Dermis blood vessel endothelial cell (primary cell): Measurements from ENCODE around the gene CFLAR. TPM values are rescaled to one million over a fixed set of nuclear protein-coding genes. Genes with fewer than 3 reads are reported as not detected.
"Not testable (repeated sequence)": the region's sequence is repeated elsewhere in the genome, so short reads cannot be mapped to it uniquely, and the experiment has no call there.

ENCODE experiments used
- DNase-seq: peaks from one replicate; pipeline ENCODE4 v3.0.0; 2010
- total RNA-seq: library from RNA; depleted of rRNA; stranded (reverse); fragments of >200 nt; gene quantifications from 2 replicates; pipeline ENCODE4 v1.2.3, GENCODE V29; 2014

Gene CFLAR
- total RNA-seq, 1 donor from 2014 or later = 316 TPM

DNA sequence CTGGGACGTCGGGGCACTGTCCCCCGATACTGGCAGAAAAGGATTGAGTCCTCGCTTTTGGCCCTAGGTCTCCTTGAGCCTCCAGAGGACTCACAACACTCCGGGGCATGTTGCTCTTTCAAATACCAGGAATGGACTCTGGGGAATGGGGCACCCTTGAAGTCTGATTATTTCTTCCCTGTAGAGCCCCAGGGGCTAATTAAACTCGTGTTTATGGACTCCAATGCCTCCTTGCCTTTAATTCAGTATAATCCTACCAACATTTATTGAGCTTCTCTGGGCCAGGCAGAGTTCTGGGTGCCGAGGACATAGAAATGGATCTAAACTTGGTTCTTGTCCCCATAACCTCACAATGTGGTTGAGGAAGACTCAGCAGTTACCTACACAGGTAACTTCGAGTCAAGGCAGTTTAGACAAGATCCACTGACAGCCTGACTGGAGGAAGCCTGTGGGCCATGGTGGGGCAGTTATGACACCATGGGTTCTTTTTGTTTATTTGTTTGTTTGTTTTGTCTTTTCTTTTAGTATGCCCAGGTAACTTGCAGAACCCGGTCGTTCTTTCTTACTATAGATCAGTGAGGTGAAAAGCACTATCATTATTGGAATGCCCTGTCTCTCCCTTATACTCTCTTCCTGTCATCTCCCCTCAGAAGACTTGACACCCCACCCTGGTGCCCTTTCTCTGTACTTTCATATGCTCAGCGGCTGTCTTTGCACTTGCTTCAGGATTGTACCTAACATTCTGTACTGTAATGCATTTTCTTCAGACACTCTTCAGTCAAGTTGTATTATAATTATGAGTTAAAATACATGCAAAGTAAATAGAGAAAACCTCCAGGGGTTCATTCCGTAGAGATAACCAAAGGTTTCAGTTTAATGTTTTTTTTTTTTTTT is 3.2 kb downstream of the CFLAR start:
- DNase-seq = peak; percentile 66

- DNase-seq = no peak
These were observed 6.3 kb downstream of the CFLAR start for GRCh38 chr2:201122276-201122675.

GRCh38 chr2:201126308-201127151 is 10.6 kb downstream of the CFLAR start:
- DNase-seq = peak; percentile 83

DNA sequence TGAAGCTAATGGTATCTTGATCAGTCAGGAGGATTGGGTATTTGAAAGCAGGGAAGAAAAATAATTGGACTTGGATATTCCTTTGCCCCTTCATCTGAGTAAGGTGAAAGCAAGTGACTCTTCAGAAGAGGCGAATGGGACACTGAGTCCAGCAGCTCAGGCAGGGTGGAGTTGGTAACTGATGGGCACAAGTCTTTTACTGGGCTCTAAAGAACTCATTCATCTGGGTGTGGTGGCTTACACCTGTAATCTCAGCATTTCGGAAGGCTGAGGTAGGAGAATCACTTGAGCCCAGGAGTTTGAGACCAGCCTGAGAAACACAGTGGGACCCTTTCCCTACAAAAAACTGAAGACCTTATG is 11.2 kb downstream of the CFLAR start:
- DNase-seq = no peak

DNA sequence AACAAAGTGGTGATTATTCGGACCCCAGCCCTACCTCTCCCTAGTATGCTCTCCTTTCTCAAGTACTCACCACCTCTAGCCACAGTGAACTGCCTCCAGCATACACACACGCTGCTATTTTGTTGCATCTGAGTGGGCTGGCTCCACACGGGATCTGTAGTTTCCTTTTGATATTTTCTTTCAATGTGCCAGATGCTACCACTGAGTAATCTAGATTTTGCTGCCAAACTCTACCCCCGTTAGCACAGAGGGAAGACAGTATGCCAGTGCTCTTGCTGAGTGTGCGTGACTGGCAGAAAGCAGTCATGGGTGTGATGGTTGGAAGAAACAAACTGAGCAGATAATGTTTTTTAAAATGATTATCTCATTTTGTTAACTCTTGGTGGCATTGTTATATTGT is 11.6 kb downstream of the CFLAR start:
- DNase-seq = peak; percentile 91

- DNase-seq = no peak
These were observed 12.1 kb downstream of the CFLAR start for GRCh38 chr2:201128033-201128432.

DNA sequence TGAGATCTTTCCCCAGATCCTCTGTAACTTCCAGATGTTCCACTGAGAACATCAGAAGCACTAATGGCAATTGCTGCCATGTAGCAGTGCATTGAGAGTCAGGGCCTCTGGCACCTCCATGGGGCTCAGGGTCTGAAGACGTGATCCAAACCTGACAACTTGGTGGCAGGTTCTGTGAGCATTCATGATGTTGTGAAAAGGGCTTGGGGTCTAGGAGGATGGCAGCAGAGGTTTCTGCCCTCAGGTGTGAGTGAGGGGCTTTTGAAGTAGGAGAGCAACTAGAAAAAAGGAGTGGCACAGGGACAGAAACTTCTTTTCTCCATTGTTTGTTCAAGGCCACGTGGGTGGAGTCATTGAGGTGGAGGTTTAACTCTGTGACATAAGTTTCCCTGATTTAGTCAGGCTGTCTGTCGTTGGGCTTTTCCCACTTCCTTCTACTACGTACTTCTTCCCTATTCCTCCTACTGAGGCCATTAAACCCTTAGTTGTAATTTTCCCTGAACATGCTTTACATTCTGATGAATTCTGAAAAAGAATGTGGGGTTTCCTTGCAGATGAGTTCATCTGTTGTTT is 13.1 kb downstream of the CFLAR start:
- peak; percentile 88 for DNase-seq

DNA sequence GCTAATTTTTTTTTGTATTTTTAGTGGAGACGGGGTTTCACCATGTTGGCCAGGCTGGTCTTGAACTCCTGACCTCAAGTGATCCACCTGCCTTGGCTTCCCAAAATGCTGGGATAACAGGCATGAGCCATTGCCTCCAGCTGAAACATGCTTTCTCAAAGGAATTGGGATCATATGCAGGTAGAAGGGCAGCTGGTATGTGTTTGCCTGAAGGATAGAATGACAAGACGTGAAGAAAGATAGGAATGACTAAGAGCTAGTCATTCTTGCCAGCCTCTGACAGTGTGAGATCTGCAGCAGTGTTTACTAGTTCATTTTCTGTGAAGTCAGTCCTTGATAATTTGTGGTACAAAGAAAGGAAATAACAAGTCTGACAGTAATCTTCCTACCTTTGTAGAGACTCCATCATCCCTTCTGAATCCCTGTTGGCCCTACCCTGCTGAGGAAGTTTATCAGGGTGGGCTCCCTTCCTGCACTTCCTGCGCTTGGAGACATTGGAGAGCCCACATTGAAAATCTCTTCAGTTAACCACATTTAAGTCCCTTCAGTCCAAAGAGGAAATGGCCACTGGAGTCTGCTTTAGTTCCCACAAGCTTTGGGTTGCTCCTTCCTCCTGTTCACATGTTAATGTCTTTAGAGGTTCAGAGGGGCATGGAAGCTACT is 14.7 kb downstream of the CFLAR start:
- peak; percentile 95 for DNase-seq

- peak; percentile 55 for DNase-seq
These were observed 16.6 kb downstream of the CFLAR start for GRCh38 chr2:201132518-201132917.

GRCh38 chr2:201135386-201135785 is 19.4 kb downstream of the CFLAR start:
- no peak for DNase-seq

DNA sequence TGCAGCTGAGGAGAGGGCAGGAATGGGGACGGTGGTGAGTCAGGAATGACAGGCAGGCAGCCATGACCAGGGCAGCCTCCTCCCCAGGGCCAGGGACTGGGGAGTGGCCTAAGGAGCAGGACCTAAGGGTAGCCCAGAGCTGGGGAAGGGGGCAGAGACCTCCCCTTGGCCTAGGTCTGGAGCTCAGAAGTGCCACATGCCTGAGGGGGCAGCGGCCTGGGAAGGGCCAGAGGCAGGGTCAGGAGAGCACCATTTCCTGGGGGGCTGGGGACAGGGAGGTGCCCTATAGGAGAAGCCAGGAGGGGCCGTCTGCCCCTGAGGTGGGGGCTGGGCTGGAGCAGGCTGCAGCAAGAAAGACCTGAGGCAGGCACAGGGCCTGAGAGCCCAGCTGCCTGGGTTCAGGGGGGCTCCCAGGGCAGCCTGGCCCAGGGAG is 20.9 kb downstream of the CFLAR start:
- DNase-seq = no peak

DNA sequence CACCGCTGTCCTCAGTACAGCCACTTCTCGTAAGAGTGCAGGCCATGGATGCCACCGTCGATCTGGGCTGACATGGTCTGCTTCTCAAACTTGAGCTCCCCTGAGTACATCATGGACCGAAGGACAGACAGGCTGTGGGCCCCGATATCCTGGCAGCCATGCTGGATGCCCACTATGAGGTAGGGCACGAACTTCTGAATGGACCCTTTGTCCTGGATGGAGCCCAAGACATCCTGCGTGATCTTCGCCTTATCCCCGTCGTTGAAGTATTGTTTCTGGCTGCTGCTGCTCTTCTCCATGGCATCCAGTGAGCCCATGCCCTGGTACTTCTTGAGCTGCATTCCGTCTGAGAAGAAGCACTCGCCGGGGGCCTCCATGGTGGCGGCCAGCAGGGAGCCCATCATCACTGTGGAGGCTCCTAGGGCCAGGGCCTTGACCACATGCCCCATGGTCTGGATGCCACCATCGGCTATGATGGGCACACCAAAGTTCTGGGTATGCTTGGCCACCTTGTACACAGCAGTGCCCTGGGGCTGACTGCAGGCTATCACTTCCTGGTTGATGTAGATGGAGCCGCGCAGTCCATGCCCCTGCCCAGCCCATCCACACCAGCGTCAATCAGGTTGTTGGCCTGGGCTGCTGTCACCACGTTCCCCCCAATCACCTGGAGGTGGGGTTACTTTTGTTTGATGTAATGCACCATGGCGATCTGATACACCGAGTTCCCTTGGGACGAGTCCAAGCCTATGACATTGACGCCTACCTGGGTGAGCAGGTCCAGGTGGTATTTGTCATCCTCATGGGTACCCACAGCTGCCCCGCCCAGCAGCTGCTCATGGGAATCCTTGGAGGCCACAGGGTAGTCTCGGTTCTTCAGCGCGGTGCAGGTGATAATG is 21.8 kb downstream of the CFLAR start:
- no peak for DNase-seq

- no peak for DNase-seq
These were observed 22.5 kb downstream of the CFLAR start for GRCh38 chr2:201138401-201138970.

DNA sequence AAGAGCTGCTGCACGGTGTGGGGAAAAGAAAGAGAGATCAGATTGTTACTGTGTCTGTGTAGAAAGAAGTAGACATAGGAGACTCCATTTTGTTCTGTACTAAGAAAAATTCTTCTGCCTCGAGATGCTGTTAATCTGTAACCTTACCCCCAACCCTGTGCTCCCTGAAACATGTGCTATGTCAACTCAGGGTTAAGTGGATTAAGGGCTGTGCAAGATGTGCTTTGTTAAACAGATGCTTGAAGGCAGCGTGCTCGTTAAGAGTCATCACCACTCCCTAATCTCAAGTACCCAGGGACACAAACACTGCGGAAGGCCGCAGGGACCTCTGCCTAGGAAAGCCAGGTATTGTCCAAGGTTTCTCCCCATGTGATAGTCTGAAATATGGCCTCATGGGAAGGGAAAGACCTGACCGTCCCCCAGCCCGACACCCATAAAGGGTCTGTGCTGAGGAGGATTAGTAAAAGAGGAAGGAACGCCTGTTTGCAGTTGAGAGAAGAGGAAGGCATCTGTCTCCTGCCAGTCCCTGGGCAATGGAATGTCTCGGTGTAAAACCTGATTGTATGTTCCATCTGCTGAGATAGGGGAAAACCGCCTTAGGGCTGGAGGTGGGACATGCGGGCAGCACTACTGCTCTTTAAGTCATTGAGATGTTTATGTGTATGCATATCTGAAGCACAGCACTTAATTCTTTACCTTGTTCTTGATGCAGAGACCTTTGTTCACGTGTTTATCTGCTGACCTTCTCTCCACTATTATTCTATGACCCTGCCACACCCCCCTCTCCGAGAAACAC is 23.2 kb downstream of the CFLAR start:
- DNase-seq = not testable (repeated sequence)

DNA sequence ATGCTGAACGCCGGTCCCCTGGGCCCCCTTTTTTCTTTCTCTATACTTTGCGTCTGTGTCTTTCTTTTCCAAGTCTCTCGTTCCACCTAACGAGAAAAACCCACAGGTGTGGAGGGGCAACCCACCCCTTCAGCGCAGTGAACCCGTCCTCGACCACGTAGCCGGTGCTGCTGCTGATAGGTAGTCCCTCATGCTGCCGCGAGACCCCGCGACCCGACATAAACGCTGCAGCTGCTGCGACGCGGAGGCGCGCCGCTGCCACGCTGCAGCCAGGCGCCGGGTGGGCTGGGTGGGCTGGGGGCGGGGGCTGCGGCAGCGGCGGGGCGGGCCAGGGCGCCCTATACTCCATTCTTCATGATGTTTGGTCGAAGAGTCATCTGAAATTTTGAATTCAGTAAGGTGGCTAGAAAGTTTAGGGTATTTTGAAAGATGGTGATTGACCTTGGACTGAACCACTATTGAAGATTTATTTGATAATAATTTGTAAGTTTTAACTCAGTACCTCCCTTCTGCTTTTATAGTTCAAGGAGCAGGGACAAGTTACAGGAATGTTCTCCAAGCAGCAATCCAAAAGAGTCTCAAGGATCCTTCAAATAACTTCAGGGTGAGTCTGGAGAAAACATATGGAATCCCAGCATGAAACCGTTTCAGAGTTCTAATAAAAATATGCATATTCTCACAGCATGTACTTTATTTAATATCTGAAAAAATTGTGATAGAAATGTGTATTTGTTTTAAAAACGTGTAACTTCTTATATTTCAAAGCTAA is 24.1 kb downstream of the CFLAR start:
- no peak for DNase-seq

- no peak for DNase-seq
These were observed 28.4 kb downstream of the CFLAR start for GRCh38 chr2:201144101-201145051.

DNA sequence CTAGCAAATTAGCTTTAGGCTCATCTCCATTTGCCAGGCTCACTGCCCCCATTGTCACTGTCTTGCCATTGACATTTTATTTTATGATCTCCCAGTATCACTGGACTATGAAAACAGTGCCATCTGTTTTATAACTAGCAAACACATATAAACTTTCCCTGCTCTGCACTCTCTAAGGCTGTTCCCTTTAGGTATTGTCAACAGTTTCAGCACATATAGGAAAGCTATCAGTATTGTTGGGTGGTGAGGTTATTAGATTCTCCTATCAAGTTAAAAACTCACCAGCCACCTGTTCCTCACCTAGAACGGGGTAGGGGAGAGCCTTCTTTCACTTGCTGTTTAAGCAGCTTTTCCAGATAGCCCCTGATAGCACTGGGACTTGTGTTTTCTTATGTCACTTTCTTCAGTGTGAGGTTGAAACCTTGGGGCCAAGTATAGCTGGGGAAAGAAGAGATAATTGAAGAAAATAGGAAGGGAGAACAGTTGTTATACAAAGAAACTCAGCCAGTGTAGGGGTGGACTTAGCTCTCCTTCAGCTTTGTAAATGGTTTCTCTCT is 32.5 kb downstream of the CFLAR start:
- DNase-seq = no peak
